ENCODE data around the gene OR5H2.

The OR5H2 gene

GRCh38 chr3:98262046-98262445 lies 20.3 kb upstream of the OR5H2 start:
- no peak overlapping the region for H3K27ac ChIP-seq
- TF ChIP-seq CTCF (conservative IDR thresholded peaks at IDR 0.05), result no peak

GRCh38 chr3:98263944-98264343 lies 18.4 kb upstream of the OR5H2 start, which contains the start of gene OR5H6:
TSS of gene OR5H6 (plus strand) at chr3:98264244. CDS start at chr3:98264333, 89 bp downstream.
- TF ChIP-seq CTCF (conservative IDR thresholded peaks at IDR 0.05), result no peak
- no peak within 1 kb of the TSS for H3K27ac ChIP-seq

- no peak for TF ChIP-seq CTCF (conservative IDR thresholded peaks at IDR 0.05)
- H3K27ac ChIP-seq, result no peak overlapping the region
Observed at GRCh38 chr3:98269846-98270245, 12.5 kb upstream of the OR5H2 start.

GRCh38 chr3:98272126-98272525 lies 10.2 kb upstream of the OR5H2 start:
- no peak overlapping the region for H3K27ac ChIP-seq

GRCh38 chr3:98274914-98275313 lies 7.4 kb upstream of the OR5H2 start:
- TF ChIP-seq CTCF (conservative IDR thresholded peaks at IDR 0.05), result no peak

More at GRCh38 chr3:98272126-98272525, 10.2 kb upstream of the OR5H2 start:
- no peak for TF ChIP-seq CTCF (conservative IDR thresholded peaks at IDR 0.05)

GRCh38 chr3:98290916-98291315 lies 8.6 kb downstream of the OR5H2 start:
- no peak for TF ChIP-seq CTCF (conservative IDR thresholded peaks at IDR 0.05)
- H3K27ac ChIP-seq, result no peak overlapping the region

More at GRCh38 chr3:98274914-98275313, 7.4 kb upstream of the OR5H2 start:
- no peak overlapping the region for H3K27ac ChIP-seq

- TF ChIP-seq CTCF (conservative IDR thresholded peaks at IDR 0.05), result no peak
- no peak overlapping the region for H3K27ac ChIP-seq
Observed at GRCh38 chr3:98291332-98291957, 9.1 kb downstream of the OR5H2 start.
